HG02588 (cell line): ENCODE results near the gene SFTPD.
"Not testable (repeated sequence)": the region's sequence is repeated elsewhere in the genome, so short reads cannot be mapped to it uniquely, and the experiment has no call there.

Experiments
- ATAC-seq: cut with Tn5 transposase; IDR thresholded peaks from one replicate; pipeline ENCODE4 v1.9.1; 2021; ENCODE audit warnings: mild to moderate bottlenecking, moderate library complexity; ENCODE audit not compliant: unreplicated experiment

The SFTPD gene

DNA sequence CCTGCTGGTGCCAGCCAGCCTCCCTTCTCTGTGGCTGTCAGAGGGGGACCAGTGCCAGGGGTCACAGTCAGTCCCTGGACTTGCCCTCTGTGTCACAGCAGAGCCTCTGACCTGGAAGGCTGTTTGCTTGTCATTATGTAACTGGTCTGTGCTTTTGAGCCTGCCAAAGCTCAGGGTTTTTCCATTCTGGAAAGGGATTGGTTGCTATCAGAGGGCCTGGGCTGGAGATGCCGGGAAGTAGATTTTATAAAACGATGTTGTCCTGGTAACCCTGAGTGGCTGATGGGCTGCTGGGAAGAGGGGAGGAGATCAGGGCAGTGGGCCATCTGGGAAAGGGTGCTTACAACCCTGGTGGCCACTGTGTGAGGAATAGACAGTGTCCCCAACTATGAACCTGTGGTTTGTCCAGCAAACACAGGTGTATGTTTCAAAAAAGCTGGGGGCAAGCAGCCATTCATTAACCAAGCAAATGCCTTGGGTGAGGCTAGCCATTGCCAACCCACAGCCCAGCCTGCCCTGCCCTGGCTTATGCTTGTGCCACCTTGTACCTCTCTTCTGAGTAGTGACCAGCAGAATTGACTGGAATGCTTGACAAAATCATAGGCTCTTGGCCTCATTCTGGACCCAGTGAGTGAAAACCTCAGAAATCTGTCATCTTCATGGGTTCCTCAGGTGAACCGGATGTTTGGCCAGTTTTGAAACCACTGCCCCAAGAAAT is 21.6 kb downstream of the SFTPD start:
- no peak for ATAC-seq

DNA sequence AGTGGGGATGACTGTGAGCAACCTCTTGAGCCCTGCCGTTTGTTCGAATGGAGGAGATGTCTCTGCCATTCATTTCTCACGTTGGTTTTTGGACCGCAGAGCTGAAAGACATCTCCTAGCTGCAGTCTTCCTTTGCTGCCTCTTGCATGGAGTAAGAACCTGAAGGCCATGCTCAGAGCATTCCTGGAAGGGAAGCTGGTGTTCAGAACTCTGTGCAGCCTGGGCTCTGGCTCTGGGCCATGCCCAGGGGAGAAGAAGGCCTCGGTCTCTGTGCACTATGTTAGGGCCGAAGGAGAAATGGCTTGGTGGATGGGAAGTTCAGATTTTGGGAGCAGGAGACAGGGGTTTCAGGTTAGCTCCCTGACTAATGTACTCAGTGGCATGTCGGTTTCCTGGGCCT is 22.9 kb downstream of the SFTPD start:
- no peak for ATAC-seq

DNA sequence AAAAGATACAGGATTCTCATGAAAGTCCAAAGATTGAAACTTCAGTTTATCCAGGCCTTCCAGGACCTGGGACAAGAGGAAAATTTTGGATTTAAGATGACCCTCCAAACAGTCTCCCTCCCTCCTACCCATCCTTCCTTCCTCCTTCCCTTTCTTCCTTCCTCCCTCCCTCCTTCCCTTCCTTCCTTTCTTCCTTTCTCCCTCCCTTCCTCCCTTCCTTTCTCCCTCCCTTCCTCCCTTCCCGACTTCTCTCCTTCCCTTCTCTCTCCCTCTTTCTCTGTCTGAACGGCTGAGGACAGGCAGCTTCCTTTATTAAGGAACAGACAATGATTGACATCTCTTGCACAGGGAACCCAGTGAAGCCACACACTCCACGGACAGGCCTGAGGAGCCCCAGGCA is 23.3 kb downstream of the SFTPD start:
- no peak for ATAC-seq

DNA sequence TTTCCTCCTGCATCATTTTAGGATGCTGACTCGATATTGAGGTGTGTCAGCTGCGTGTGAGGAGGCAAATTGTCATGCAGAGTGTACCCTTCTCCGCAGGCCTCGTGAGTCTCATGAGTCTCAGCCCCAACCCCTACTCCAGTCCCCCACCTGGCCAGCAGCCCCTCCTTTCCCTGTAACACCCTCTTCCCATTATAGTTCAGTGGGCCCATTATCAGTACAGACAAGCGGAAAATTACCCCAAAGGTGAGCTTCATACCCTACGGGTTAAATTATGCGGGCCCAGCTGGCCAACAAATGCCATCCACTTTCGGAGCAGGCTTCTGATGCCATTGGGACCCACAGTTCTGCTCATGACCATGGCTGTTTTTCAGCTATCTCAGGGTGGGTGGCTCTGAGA is 25.2 kb downstream of the SFTPD start:
- ATAC-seq: no peak

DNA sequence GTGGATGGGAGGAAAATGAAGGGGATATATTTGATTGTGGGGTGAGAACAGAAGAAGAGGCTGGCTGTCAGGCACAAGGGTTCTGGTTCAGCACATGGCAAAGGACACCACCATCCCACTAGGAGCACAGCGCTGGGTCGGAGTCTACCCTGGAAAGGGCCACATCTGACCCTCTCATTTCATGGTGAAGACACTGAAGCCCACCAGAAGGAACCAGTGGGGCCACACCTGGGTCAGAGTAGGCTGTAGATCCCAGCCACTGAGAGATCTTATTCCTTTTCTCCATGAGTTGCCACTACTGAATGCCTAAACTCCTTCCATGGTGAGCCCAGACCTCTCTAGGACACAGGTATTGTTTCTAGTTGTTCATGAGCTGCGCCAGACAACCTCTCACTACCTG is 25.8 kb downstream of the SFTPD start:
- no peak for ATAC-seq

DNA sequence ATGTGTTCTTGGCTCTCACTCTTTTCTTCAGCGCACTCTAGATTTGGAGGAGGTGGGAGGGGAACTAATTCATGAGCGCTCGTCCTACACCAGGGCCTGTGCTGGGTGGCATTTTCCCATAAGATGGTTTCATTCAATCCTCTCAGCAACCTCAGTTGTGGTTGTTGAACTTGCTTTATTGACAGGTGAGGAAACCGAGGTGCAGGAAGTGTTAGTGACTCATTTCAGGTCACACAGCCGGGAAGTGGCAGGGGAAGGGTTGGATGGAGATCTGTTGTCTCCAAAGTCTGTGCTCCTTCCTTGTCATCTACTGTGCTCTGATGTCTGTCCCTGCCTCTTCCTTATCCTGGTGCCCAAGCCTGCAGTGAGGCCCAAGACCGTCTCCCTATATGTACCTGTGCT is 26.9 kb downstream of the SFTPD start:
- not testable (repeated sequence) for ATAC-seq

DNA sequence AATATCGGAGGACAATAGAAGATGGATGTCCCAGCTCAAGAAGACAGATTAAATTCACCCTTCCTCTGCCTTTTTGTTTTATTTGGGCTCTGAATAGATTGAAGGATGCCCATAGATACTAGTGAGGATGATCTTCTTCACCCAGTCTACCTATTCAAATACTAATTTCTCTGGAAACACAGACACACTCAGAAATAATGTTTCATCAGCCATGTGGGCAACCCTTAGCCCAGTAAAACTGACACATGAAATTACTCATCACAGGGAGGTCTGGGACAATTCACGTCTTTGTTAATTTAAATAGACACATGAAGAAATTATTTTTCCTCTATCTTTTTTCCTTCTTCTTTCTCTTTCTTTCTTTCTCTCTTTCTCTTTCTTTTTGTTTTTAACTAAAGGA is 33.1 kb downstream of the SFTPD start:
- ATAC-seq: not testable (repeated sequence)

DNA sequence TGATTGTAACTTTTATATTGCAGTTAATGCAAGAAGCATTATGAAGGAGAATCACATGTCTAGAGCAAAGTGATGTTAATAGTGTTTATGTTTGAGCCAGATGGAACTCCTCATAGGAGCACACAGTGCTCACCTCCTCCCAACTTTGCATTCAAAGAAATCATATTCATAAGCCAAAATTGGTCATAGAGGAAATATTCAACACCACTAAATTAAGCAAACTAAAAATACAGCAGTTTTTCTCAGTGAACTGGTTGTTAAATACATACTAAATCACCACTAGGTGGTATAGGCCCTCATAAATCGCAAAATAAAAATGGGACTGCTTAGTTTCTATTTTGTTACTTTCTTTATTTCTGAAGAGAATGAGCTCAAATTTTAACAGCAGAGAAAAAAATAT is 34.4 kb downstream of the SFTPD start:
- not testable (repeated sequence) for ATAC-seq

DNA sequence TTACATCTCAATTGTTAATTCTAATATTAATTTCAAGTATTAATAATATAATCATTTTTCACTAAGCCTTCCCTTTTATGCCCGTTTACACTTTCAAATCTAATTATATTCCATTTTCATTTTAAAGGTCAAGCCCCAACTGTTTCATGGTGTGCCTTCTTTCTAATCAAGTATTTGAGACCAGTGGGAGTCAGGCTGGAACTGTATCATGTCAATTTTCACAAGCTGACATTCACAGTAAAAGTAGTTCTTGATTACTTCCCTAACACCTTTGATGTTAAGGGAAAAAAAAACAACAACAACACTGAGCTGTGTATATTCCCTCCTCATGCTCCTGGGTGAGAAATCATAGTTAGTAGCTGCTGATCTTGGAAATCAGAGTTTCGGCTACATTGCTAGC is 38.1 kb downstream of the SFTPD start:
- ATAC-seq: no peak

DNA sequence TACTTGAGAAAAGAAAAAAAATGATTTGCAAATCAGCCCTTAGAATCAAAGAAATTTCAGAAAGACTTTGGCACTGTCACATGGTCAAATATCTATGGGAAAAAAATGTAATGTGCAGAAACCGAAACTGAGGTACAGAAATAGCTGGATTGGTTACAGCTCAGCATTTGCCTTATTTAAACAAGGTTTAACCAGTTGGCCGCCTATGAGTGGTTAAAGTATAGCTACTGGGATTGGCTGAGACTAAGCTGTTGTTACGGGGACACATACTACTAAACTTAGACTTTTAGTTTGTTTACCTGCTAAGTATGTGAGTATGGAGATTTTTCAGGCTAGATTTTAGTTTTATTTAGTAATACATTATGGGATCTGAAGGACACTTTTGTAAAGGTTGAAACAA is 38.6 kb downstream of the SFTPD start:
- no peak for ATAC-seq

DNA sequence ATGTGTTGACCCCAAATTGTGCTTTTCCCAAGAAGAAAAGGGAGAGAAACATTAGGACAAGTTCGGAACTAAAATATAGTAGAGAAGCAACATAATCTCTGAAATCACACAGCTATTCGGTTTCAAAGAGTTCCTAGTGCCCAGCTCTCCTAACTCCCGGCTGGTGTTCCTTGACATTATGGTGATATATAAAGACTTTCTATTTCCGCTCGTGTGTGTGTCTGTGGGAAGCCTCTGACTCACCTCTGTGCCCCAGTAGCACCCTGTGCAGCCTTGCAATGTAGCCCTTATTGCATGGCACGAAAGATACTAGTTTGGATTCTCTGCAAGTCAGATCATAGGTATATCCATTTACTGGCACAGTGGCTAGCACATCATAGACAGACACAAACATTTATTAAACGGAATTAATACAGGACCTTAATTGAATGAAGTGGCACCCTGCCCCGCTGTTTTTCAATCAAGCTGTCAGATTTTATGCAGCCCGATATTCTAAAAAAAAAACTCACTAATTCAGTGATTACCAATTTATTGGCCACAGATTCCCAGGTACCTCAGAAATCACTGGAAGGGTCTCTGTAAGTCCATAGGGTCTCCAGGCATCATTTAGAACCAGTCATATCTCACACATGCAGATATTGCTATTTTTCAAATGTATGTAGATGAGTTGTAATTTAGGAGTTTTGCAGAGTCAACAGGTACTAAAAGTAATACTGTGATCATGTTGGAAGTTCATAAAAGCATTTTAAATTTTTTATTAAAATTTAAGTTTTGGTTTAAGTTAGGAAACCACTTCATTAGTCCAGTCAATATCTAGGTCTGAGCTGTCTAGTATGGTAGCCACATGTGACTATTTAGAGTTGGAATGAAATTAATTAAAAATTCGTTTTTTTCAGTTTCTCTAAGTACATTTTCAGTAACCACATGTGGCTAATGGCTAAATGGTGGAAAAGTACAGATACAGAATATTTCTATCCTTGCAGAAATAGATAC is 43.3 kb downstream of the SFTPD start:
- ATAC-seq: no peak

DNA sequence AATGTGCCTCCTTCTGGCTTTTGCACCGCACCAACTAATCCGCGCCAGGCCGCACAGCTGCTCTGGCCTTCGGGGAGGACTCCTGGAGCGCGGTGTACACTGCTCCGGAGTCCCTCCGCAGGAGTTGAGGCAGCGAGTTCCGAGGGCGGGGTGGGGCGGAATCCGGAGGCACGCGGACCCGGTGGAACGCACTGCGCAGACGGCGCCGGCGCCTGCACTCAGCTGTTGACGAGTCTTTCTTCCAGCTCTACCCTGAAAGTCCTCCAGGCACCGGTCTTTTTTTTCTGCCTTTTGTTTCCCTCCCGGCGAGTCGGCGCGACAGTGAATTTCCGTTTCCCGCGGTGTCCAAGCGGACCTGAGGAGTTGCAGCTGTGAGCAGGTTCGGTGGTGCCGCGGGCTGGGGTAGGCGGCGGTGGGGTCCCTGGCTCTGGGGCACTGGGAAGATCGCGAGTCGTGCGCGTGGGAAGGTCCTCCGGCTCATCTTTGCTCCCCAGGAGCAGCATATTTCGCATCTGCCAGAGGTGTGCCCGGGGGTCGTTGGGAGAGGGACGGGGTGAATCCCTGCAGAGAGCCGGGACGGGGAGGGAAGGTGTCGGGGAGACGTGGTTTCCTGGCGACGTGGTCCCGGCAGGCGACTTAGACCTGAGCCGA is 44.1 kb downstream of the SFTPD start:
- no peak for ATAC-seq

DNA sequence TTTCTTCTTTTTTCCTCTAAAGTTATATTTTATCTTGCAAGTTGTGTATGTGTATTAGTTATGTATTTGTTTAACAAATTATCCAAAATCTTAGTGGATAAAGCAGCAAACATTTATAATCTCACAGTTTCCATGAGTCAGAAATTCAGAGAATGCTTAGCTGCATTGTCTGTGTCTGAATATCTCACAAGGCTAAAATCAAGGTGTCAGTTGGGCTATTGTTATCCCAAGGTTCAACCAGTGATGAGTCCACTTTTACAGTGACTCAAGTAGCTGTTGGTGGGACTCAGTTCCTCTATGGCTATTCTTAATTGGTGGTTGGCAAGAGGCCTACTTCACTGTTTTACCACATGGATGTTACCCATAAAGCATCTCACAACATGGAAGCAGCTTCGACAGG is 47.3 kb downstream of the SFTPD start:
- ATAC-seq: not testable (repeated sequence)

DNA sequence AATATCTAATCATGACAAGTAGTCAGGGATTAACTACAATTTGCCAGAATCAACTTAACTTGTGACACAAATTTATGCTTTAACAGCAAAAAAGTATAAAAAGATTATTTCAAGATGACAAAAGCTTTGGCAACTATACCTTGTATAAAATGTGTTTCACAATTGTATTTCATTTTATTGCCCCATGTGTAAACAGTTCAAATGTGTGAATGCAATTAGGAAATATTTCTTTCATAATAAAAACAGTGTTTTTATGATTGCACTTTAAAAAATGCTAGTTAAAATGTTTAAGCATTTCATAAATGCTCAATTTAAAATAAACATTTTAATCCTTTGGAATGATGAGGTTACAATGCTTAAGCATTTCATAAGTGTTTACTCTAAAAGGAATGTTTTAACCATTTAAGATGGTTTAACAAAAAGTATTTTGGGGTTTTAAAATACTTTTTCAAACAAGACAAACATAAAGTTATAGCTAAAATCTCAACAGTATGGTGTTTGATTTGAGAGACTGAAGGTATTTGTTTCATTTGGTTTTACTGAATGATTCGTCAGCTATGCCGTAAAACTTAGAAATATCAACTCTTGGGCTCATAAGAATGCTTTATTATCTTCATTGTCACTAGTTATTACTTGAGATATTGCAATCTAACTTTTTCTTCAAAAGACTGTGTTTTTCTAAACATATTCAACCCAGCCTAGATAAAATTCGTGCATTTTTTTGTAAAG is 50.1 kb downstream of the SFTPD start:
- no peak for ATAC-seq

DNA sequence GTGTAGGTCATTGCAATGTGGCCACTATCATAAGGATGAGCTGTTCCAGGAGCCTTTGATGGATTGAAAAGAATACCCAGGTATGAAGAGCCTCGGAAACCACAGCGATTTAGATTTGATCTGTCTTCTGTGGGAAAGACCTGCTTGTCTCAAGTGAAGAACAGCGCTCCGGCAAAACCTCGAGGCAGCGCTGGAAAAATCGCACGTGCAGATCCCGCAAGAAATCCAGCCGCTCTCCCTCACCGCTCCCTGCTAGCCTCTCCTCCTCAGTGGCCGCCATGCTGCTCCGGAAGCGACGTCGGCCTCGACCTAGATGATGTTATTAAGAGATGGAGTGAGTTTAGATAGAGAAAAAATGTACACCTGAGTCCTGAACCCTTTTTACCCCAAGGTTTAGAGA is 56.0 kb downstream of the SFTPD start:
- ATAC-seq: not testable (repeated sequence)

DNA sequence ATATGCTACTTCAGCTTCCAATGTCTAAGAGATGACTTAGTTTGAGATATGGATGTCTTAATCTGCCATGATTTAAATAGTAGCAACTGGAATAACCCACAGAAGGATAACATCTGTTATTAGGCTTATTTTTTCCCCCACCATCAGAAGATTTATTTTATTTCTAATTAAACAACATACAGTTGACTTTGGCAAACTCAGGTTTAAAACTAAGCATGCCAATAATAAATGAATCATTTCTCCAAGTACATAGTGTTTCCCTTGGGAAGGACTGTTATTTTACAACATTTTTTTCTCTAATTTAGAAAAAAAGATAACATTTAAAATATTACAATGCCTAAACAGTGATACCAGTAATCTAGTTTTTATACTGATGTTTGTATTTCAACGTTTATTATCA is 58.4 kb downstream of the SFTPD start:
- ATAC-seq: no peak

DNA sequence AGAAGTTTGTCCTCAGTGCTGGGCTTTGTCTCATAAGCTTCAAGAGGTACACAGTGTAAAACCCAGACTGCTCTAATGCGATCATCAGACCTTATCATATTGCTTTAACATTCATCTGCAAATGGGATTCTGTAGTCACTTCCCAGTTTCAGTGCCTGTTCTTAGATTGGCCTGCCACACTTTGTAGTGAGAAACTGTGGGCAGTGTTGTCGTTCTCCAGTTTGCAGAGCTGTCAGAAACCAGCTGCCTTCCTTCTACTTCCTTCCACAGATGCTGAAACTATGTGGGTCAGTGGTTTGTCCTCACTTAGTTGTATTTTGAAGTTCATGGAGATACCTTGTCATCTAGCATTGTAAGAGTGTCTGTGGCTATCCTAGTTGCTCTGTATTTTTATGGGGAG is 59.9 kb downstream of the SFTPD start:
- ATAC-seq: not testable (repeated sequence)
